Effector CD8-positive, alpha-beta T cell (primary cell): ENCODE measurements around the gene CCNDBP1.
"Not testable (repeated sequence)": the region's sequence is repeated elsewhere in the genome, so short reads cannot be mapped to it uniquely, and the experiment has no call there.

Source experiments
- DNase-seq: peaks from one replicate; lab custom pipeline; 2025; lab: John Stamatoyannopoulos, UW

CCNDBP1 gene

GRCh38 chr15:43193710-43194109 lies 8.5 kb downstream of the CCNDBP1 start:
- DNase-seq: no peak

DNA sequence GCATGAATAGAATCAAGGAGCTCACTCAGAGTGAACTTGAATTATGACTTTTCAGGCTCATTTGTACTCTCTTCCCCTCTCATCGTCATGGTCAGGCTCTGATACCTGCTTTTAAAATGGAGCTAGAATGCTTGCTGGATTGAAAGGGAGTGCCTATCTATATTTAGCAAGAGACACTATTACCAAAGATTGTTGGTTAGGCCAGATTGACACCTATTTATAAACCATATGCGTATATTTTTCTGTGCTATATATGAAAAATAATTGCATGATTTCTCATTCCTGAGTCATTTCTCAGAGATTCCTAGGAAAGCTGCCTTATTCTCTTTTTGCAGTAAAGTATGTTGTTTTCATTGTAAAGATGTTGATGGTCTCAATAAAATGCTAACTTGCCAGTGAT lies 9.6 kb downstream of the CCNDBP1 start:
- no peak for DNase-seq

DNA sequence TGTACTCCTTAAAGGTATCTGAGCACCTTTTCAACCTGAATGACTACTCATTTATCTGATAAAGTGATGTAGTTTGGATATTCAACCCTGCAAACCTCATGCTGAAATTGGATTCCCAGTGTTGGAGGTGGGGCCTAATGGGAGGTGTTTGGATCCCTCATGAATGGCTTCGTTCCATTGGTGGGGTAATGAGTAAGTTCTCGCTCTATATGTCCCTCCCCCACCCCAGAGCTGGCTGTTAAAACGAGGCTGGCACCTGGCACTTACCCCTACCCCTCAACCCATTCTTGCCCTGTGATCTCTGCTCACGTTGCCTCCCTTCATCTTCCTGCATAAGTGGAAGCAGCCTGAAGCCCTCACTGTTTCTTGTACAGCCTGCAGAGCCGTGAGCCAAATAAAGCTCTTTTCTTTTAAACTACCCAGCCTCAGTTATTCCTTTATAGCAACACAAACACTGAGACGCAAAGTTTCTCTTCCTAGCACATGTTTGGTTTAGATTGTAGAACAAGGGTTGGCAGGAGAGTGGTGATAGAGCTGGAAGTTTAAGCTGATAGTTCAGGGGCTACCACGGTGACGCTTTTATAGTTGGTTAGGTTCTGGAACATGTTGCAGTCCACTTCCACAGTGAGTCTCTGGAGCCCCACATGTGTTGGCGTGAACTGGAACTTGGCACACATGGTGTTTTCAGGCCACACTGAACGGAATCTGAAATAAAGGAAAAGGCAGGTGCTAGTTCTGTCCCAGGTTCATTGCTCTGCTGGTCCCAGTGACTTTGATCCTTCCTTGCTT lies 11.8 kb downstream of the CCNDBP1 start:
- DNase-seq: no peak

GRCh38 chr15:43197773-43198172 lies 12.6 kb downstream of the CCNDBP1 start:
- DNase-seq: not testable (repeated sequence)

GRCh38 chr15:43198556-43198955 lies 13.4 kb downstream of the CCNDBP1 start:
- not testable (repeated sequence) for DNase-seq

GRCh38 chr15:43198992-43199391 lies 13.8 kb downstream of the CCNDBP1 start:
- no peak for DNase-seq

DNA sequence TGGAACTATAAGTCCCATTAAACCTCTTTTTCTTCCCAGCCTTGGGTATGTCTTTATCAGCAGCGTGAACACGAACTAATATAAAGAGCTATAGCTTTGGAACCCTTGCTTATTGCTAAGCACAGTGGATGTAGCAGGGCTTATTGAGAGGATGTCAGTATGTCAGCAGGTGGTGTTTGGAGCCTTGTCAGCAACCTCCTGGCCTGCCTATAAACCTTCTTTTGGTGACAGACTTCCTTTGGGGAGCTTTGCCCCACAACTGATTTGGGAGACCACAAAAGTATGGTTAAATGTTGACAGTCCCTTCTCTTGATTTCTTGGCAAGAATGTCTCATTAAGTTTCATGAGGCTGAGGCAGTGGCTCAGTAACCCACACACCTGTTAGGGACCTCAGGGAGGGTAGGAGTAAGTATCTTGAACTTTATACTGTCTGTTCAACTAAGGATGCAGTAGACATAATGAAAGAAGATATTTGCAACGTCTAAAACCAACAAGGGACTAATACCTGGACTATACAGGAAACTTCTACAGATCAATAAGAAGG lies 14.8 kb downstream of the CCNDBP1 start:
- DNase-seq: no peak

GRCh38 chr15:43204016-43204901 lies 19.1 kb downstream of the CCNDBP1 start:
- DNase-seq: no peak

GRCh38 chr15:43206054-43206453 lies 20.9 kb downstream of the CCNDBP1 start:
- DNase-seq: no peak

DNA sequence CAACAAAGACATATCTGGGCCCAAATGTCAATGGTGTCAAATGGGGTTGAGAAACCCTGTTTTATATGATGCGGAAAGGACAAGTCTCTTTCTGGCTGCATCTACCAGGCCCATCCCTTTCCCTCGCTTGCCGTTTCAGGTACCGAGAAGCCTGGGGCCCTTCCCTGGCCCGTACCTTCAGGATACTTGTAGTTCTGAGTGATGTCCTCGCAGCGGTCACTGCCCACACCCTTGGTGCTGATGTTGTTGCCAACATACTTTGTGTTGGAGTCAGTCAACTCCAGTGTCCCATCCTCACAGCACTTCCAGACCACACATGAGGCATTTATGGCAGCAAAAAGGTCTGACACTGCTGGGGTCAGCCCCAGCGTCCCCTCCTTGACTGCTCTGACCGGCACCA lies 21.8 kb downstream of the CCNDBP1 start:
- DNase-seq: no peak

GRCh38 chr15:43208052-43209002 lies 23.1 kb downstream of the CCNDBP1 start:
- no peak for DNase-seq

GRCh38 chr15:43209059-43209824 lies 24.0 kb downstream of the CCNDBP1 start:
- no peak for DNase-seq

GRCh38 chr15:43210172-43210745 lies 25.1 kb downstream of the CCNDBP1 start:
- no peak for DNase-seq

- DNase-seq: no peak
Observed at GRCh38 chr15:43210807-43211206, 25.6 kb downstream of the CCNDBP1 start.

GRCh38 chr15:43211224-43211735 lies 26.1 kb downstream of the CCNDBP1 start:
- DNase-seq: no peak

GRCh38 chr15:43212299-43212698 lies 27.1 kb downstream of the CCNDBP1 start:
- no peak for DNase-seq

GRCh38 chr15:43212951-43213350 lies 27.7 kb downstream of the CCNDBP1 start:
- DNase-seq: no peak

- DNase-seq: no peak
Observed at GRCh38 chr15:43213466-43213865, 28.3 kb downstream of the CCNDBP1 start.

GRCh38 chr15:43214169-43214568 lies 29.0 kb downstream of the CCNDBP1 start:
- DNase-seq: no peak
